H1 (cell line): ENCODE data around the gene DOCK1. TPM values are rescaled to one million over a fixed set of nuclear protein-coding genes. Genes with fewer than 3 reads are reported as not detected.

ENCODE experiments used
- E2F6 ChIP-seq: IDR thresholded peaks from 2 replicates; pipeline ENCODE4 v1.6.1; 2012; ENCODE audit warnings: inconsistent platforms
- FOSL1 ChIP-seq: IDR thresholded peaks from 2 replicates; pipeline ENCODE4 v1.6.1; 2011; ENCODE audit warnings: mild to moderate bottlenecking, low read depth, low read length, moderate library complexity; ENCODE audit not compliant: insufficient read depth
- GABPA ChIP-seq: IDR thresholded peaks from 2 replicates; pipeline ENCODE4 v1.6.1; 2011; ENCODE audit warnings: mild to moderate bottlenecking, low read length, moderate library complexity, borderline replicate concordance; ENCODE audit not compliant: insufficient read depth
- HDAC2 ChIP-seq, 2 experiments: fragments of 300-600 bp in 1 of 2; sonication (generic) in 1 of 2; IDR thresholded peaks; 2 replicates each; pipeline ENCODE4 v1.6.1; 2011 to 2012; ENCODE audit warnings: low read depth in 2 of 2, low read length in 2 of 2, mild to moderate bottlenecking in 2 of 2, moderate library complexity in 2 of 2, borderline replicate concordance in 1 of 2, inconsistent platforms in 1 of 2
- HDAC6 ChIP-seq: IDR thresholded peaks from one replicate; pipeline ENCODE4 v1.7.1; 2012; ENCODE audit warnings: low read depth, mild to moderate bottlenecking, inconsistent platforms, low read length, moderate library complexity
- JUND ChIP-seq: IDR thresholded peaks from 2 replicates; pipeline ENCODE4 v1.6.1; 2011; ENCODE audit warnings: mild to moderate bottlenecking, improper control_type of control experiment, low read length
- KDM5A ChIP-seq: fragments of 200-600 bp; IDR thresholded peaks from 2 replicates; pipeline ENCODE4 v1.7.1; 2012; ENCODE audit warnings: mild to moderate bottlenecking, low read length, inconsistent platforms, mixed read lengths
- POLR2A ChIP-seq, 2 experiments: IDR thresholded peaks; 1 replicate in 1 of 2; 2 replicates in 1 of 2; pipeline ENCODE4 v1.6.1; 2011; ENCODE audit warnings: low read depth in 2 of 2, low read length in 2 of 2, mild to moderate bottlenecking in 2 of 2; ENCODE audit errors: control extremely low read depth in 1 of 2
- POLR2AphosphoS5 ChIP-seq: IDR thresholded peaks from 2 replicates; pipeline ENCODE4 v1.6.1; 2011; ENCODE audit warnings: low read depth, low read length
- POU5F1 ChIP-seq: IDR thresholded peaks from 2 replicates; pipeline ENCODE4 v1.6.1; 2011; ENCODE audit warnings: low read depth, mild to moderate bottlenecking, low read length, moderate library complexity
- RNF2 ChIP-seq: fragments of 200-900, 300-1000 bp; sonication (generic); IDR thresholded peaks from 2 replicates; pipeline ENCODE4 v1.7.1; 2016; ENCODE audit warnings: borderline replicate concordance, low read depth, mild to moderate bottlenecking, antibody characterized with exemption, low read length; ENCODE audit not compliant: poor library complexity, severe bottlenecking; ENCODE audit errors: missing control alignments
- SIX5 ChIP-seq: IDR thresholded peaks from 2 replicates; pipeline ENCODE4 v1.6.1; 2011; ENCODE audit warnings: mild to moderate bottlenecking, low read depth, low read length
- TAF1 ChIP-seq: IDR thresholded peaks from 2 replicates; pipeline ENCODE4 v1.6.1; 2011; ENCODE audit warnings: mild to moderate bottlenecking, low read depth, low read length
- TBP ChIP-seq: IDR thresholded peaks from 2 replicates; pipeline ENCODE4 v1.6.1; 2011; ENCODE audit warnings: low read depth, low read length, improper control_type of control experiment
- ZNF274 ChIP-seq: IDR thresholded peaks from 2 replicates; pipeline ENCODE4 v1.7.0; 2012; ENCODE audit warnings: low read length, borderline replicate concordance; ENCODE audit errors: extremely low read depth
- polyA plus RNA-seq, 7 experiments: library from polyadenylated mRNA; depleted of rRNA in 3 of 7; stranded (reverse) in 5 of 7; unstranded in 2 of 7; fragments of >200 nt in 5 of 7; fragments of 200-250 nt in 2 of 7; gene quantifications; 1 replicate in 5 of 7; 2 replicates in 1 of 7; 4 replicates in 1 of 7; pipeline versions ENCODE4 v1.2.1 to v1.2.3, GENCODE V29; 2011 to 2013; ENCODE audit warnings: missing spikeins in 2 of 7, mixed read lengths in 2 of 7
- total RNA-seq: library from RNA; stranded (reverse); fragmentation: NEBNext Ultra II Directional; extraction: Animal tissue kit (Norgen Biotek cat#: 25700); gene quantifications from 2 replicates; pipeline ENCODE4 v1.2.1, GENCODE V29; 2021
- TF ChIP-seq, protein P1 (sequence below): IDR thresholded peaks from 2 replicates; pipeline ENCODE4 v1.6.1; 2011; ENCODE audit warnings: low read length, improper control_type of control experiment
- TF ChIP-seq, protein P2 (sequence below): IDR thresholded peaks from 2 replicates; pipeline ENCODE4 v1.6.1; 2012; ENCODE audit warnings: inconsistent platforms

The DOCK1 gene
- total and polyA plus RNA-seq, 2 of the 8 experiments (the other 6 are each of a cell fraction or from before 2014, with no cell fraction given) = 11.6 to 53.0 TPM

- TF ChIP-seq HDAC2 (IDR thresholded peaks at IDR 0.05; ENCODE audit: borderline replicate concordance in 1 of 2, low read depth in 2 of 2, low read length in 2 of 2) (no peak), GABPA (no peak), ZNF274 (no peak), JUND (no peak), HDAC6 (no peak), POU5F1 (no peak), RNF2 (no peak), POLR2A (IDR thresholded peaks at IDR 0.05; ENCODE audit: control extremely low read depth in 1 of 2, low read depth in 2 of 2, low read length in 2 of 2) (no peak), TBP (no peak), KDM5A (no peak), SIX5 (no peak), FOSL1 (no peak), E2F6 (peak; percentile 74), POLR2AphosphoS5 (no peak), TAF1 (no peak)
- TF ChIP-seq, protein P1, sequence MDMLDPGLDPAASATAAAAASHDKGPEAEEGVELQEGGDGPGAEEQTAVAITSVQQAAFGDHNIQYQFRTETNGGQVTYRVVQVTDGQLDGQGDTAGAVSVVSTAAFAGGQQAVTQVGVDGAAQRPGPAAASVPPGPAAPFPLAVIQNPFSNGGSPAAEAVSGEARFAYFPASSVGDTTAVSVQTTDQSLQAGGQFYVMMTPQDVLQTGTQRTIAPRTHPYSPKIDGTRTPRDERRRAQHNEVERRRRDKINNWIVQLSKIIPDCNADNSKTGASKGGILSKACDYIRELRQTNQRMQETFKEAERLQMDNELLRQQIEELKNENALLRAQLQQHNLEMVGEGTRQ = no peak
- TF ChIP-seq, protein P2, sequence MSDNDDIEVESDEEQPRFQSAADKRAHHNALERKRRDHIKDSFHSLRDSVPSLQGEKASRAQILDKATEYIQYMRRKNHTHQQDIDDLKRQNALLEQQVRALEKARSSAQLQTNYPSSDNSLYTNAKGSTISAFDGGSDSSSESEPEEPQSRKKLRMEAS = peak; percentile 75
These were observed 290.5 kb downstream of the DOCK1 start (continued) for GRCh38 chr10:127195571-127196281.
